Hepatocyte (in vitro differentiated cells): Measurements from ENCODE around the gene ARMH3.

ENCODE experiments used
- EZH2 ChIP-seq: fragments of 200-600 bp; sonication (generic); IDR thresholded peaks from 2 replicates; pipeline ENCODE4 v1.6.1; 2016; ENCODE audit warnings: antibody characterized with exemption, mild to moderate bottlenecking, borderline replicate concordance
- TF ChIP-seq, protein P1 (sequence below): fragments of 200-600 bp; sonication (generic); IDR thresholded peaks from 2 replicates; pipeline ENCODE4 v1.5.1; 2016; ENCODE audit warnings: antibody characterized with exemption, mild to moderate bottlenecking; ENCODE audit not compliant: poor library complexity

DNA sequence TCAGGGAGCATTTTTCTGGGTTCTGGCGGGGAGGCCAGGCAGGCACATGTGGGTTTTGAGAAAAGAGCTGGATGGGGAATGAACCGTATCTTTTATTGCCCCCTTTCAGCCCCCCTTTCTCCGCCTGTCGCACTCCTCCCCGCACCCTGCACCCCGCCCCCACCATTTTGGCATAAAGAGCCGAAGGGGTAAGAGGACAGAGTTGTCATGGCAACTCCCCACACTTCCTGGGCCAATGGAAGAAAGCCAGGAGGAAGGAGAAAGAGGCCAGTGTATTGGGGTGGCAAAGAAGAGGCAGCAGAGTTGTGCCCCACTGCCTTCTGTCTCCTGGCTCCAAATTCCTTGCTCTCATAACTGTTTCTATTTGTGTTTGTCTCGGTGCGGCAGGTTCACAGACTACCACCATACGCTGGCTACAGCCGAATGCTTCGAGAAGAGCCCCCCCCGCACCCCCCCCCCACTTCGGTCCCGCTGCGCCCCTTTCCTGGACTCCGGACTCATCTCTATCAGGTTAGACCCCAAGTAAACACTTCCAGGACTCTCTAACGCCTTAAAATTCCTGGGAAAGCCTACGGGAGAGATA lies 215.8 kb downstream of the ARMH3 start:
- TF ChIP-seq, protein P1, sequence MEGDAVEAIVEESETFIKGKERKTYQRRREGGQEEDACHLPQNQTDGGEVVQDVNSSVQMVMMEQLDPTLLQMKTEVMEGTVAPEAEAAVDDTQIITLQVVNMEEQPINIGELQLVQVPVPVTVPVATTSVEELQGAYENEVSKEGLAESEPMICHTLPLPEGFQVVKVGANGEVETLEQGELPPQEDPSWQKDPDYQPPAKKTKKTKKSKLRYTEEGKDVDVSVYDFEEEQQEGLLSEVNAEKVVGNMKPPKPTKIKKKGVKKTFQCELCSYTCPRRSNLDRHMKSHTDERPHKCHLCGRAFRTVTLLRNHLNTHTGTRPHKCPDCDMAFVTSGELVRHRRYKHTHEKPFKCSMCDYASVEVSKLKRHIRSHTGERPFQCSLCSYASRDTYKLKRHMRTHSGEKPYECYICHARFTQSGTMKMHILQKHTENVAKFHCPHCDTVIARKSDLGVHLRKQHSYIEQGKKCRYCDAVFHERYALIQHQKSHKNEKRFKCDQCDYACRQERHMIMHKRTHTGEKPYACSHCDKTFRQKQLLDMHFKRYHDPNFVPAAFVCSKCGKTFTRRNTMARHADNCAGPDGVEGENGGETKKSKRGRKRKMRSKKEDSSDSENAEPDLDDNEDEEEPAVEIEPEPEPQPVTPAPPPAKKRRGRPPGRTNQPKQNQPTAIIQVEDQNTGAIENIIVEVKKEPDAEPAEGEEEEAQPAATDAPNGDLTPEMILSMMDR, result no peak
- TF ChIP-seq EZH2, result no peak
